ENCODE results near the gene TBKBP1.

Gene TBKBP1

GRCh38 chr17:47702391-47702995 lies 8.5 kb downstream of the TBKBP1 start:
- H2AFZ ChIP-seq (ENCODE audit: low read depth) = no peak overlapping the region
- H3K27me3 ChIP-seq (ENCODE audit: insufficient read depth, low read depth) = no peaks in the 10 kb centered on the region
- peaks cover 29% of the 10 kb centered on the region for H3K4me1 ChIP-seq (ENCODE audit: low read depth, poor library complexity, severe bottlenecking)
- H3K36me3 ChIP-seq (ENCODE audit: insufficient read depth) = no peaks in the 10 kb centered on the region
- no peak overlapping the region for H3K9ac ChIP-seq
- no peaks in the 10 kb centered on the region for H3K79me2 ChIP-seq (ENCODE audit: insufficient read depth, low read depth)
- no peaks in the 10 kb centered on the region for H4K20me1 ChIP-seq (ENCODE audit: insufficient read depth)
- no peak overlapping the region for H3K4me3 ChIP-seq (IDR thresholded peaks at IDR 0.05; ENCODE audit: insufficient read depth, low read depth, low read length)
- TF ChIP-seq CTCF (conservative IDR thresholded peaks at IDR 0.05; ENCODE audit: low read depth, low read length) = no peak
- H3K27ac ChIP-seq = no peak overlapping the region
- H3K4me2 ChIP-seq = no peak overlapping the region

GRCh38 chr17:47703191-47703591 lies 9.2 kb downstream of the TBKBP1 start:
- H3K4me2 ChIP-seq = no peak overlapping the region

DNA sequence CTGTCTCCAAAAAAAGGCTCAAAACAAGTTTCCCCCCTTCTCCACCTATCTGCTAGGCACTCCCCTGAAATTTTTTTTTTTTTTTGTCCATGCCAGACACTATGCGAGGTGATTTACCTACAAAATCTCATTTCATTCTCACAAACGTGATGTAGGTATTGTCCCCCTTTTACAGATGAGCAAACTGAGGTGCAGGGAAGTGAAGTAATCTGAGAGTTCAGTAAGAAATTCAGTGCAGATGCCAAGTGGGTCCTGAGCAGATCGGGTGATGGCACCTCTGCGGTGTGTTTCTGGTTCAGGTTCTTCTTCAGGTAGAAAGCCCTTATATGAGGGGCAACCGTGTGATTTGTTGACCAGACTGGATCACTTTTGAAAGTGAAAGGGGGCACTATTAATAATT lies 9.7 kb downstream of the TBKBP1 start:
- no peak for TF ChIP-seq CTCF (conservative IDR thresholded peaks at IDR 0.05; ENCODE audit: low read depth, low read length)
- Histone ChIP-seq H3K4me3 (IDR thresholded peaks at IDR 0.05; ENCODE audit: insufficient read depth, low read depth, low read length) (no peak overlapping the region), H3K79me2 (ENCODE audit: insufficient read depth, low read depth) (no peaks in the 10 kb centered on the region), H3K9ac (no peak overlapping the region), H3K27me3 (ENCODE audit: insufficient read depth, low read depth) (no peaks in the 10 kb centered on the region), H2AFZ (ENCODE audit: low read depth) (no peak overlapping the region), H3K4me1 (ENCODE audit: low read depth, poor library complexity, severe bottlenecking) (peaks cover 29% of the 10 kb centered on the region), H3K36me3 (ENCODE audit: insufficient read depth) (no peaks in the 10 kb centered on the region), H3K27ac (no peak overlapping the region), H4K20me1 (ENCODE audit: insufficient read depth) (no peaks in the 10 kb centered on the region), H3K4me2 (no peak overlapping the region)

More at GRCh38 chr17:47703191-47703591, 9.2 kb downstream of the TBKBP1 start:
- TF ChIP-seq CTCF (conservative IDR thresholded peaks at IDR 0.05; ENCODE audit: low read depth, low read length) = no peak
- Histone ChIP-seq H2AFZ (ENCODE audit: low read depth) (no peak overlapping the region), H3K79me2 (ENCODE audit: insufficient read depth, low read depth) (no peaks in the 10 kb centered on the region), H3K27ac (no peak overlapping the region), H4K20me1 (ENCODE audit: insufficient read depth) (no peaks in the 10 kb centered on the region), H3K9ac (no peak overlapping the region), H3K4me1 (ENCODE audit: low read depth, poor library complexity, severe bottlenecking) (peaks cover 34% of the 10 kb centered on the region), H3K36me3 (ENCODE audit: insufficient read depth) (no peaks in the 10 kb centered on the region), H3K27me3 (ENCODE audit: insufficient read depth, low read depth) (no peaks in the 10 kb centered on the region), H3K4me3 (IDR thresholded peaks at IDR 0.05; ENCODE audit: insufficient read depth, low read depth, low read length) (no peak overlapping the region)

- no peak overlapping the region for H3K9ac ChIP-seq
- no peaks in the 10 kb centered on the region for H3K79me2 ChIP-seq (ENCODE audit: insufficient read depth, low read depth)
- no peaks in the 10 kb centered on the region for H3K27me3 ChIP-seq (ENCODE audit: insufficient read depth, low read depth)
- H3K36me3 ChIP-seq (ENCODE audit: insufficient read depth) = no peaks in the 10 kb centered on the region
- H3K4me2 ChIP-seq = no peak overlapping the region
- no peak overlapping the region for H3K27ac ChIP-seq
- no peak overlapping the region for H3K4me3 ChIP-seq (IDR thresholded peaks at IDR 0.05; ENCODE audit: insufficient read depth, low read depth, low read length)
- no peak overlapping the region for H2AFZ ChIP-seq (ENCODE audit: low read depth)
- H4K20me1 ChIP-seq (ENCODE audit: insufficient read depth) = no peaks in the 10 kb centered on the region
- no peak for TF ChIP-seq CTCF (conservative IDR thresholded peaks at IDR 0.05; ENCODE audit: low read depth, low read length)
- H3K4me1 ChIP-seq (ENCODE audit: low read depth, poor library complexity, severe bottlenecking) = peaks cover 28% of the 10 kb centered on the region
Observed at GRCh38 chr17:47704116-47704515, 10.2 kb downstream of the TBKBP1 start.
